Thoracic aorta (tissue), 2 donors: Measurements from ENCODE around the gene VPS39. TPM values are rescaled to one million over a fixed set of nuclear protein-coding genes. Genes with fewer than 3 reads are reported as not detected.

Experiments used
- ATAC-seq: fragments of 150-250 bp; one replicate; pipeline ENCODE4 v1.8.0; 2017; ENCODE audit warnings: low read depth; ENCODE audit not compliant: insufficient number of reproducible peaks, low FRiP score
- DNase-seq: peaks from one replicate; pipeline ENCODE4 v3.0.0-alpha.2; 2020; ENCODE audit warnings: low spot score
- H3K27ac ChIP-seq, 2 donors: fragments of 200-600 bp; sonication (generic); 1 replicate in 1 of 2; 2 replicates in 1 of 2; pipeline ENCODE4 v1.5.1; 2016; ENCODE audit warnings: mild to moderate bottlenecking in 2 of 2, moderate library complexity in 2 of 2
- H3K27me3 ChIP-seq: fragments of 200-600 bp; sonication (generic); replicated peaks from 2 replicates; pipeline ENCODE4 v1.6.0; 2016; ENCODE audit warnings: mild to moderate bottlenecking; ENCODE audit not compliant: insufficient read depth
- H3K36me3 ChIP-seq: fragments of 200-600 bp; sonication (generic); one replicate; pipeline ENCODE4 v1.5.1; 2016
- H3K4me1 ChIP-seq, 2 donors: fragments of 200-600 bp; sonication (generic); 1 replicate in 1 of 2; 2 replicates in 1 of 2; pipeline versions ENCODE4 v1.5.1 to v1.6.0; 2016; ENCODE audit warnings: low read depth in 2 of 2, mild to moderate bottlenecking in 1 of 2; ENCODE audit not compliant: control insufficient read depth in 1 of 2
- H3K4me3 ChIP-seq: fragments of 200-600 bp; sonication (generic); 2 replicates; pipeline ENCODE4 v1.5.1; 2016; ENCODE audit warnings: mild to moderate bottlenecking
- H3K9me3 ChIP-seq: fragments of 200-600 bp; sonication (generic); 2 replicates; pipeline ENCODE4 v1.5.1; 2016
- CTCF ChIP-seq: fragments of 200-600 bp; sonication (generic); IDR thresholded peaks from one replicate; pipeline ENCODE4 v1.5.1; 2019; ENCODE audit warnings: antibody characterized with exemption
- total RNA-seq, 2 donors: library from RNA; depleted of rRNA; stranded (reverse); fragments of >200 nt; gene quantifications; one replicate each; pipeline versions ENCODE4 v1.1.0 to v1.2.3, GENCODE V29; 2016

Gene VPS39
- total RNA-seq, 2 donors from 2014 or later, result 89.9 to 156 TPM

GRCh38 chr15:42191610-42192346 is 16.3 kb downstream of the VPS39 start:
- no peak overlapping the region for H3K27ac ChIP-seq
- TF ChIP-seq CTCF, result no peak
- peaks cover 35% of the 10 kb centered on the region for H3K36me3 ChIP-seq
- ATAC-seq (no peak), DNase-seq (no peak)
- no peaks in the 10 kb centered on the region for H3K9me3 ChIP-seq
- no peaks in the 10 kb centered on the region for H3K27me3 ChIP-seq
- no peaks in the 10 kb centered on the region for H3K4me1 ChIP-seq
- no peak overlapping the region for H3K4me3 ChIP-seq

GRCh38 chr15:42190370-42190769 is 17.7 kb downstream of the VPS39 start:
- Histone ChIP-seq H3K4me1 (no peaks in the 10 kb centered on the region), H3K27me3 (no peaks in the 10 kb centered on the region), H3K36me3 (peaks cover 46% of the 10 kb centered on the region), H3K9me3 (no peaks in the 10 kb centered on the region), H3K27ac (no peak overlapping the region), H3K4me3 (no peak overlapping the region)
- no peak for DNase-seq
- no peak for ATAC-seq
- no peak for TF ChIP-seq CTCF

- TF ChIP-seq CTCF, result no peak
- Histone ChIP-seq H3K27ac (no peak overlapping the region), H3K4me1 (no peaks in the 10 kb centered on the region), H3K27me3 (no peaks in the 10 kb centered on the region), H3K9me3 (no peaks in the 10 kb centered on the region), H3K36me3 (peaks cover 68% of the 10 kb centered on the region), H3K4me3 (no peak overlapping the region)
- DNase-seq, result no peak
- no peak for ATAC-seq
These were observed 22.3 kb downstream of the VPS39 start for GRCh38 chr15:42185801-42186200.

- DNase-seq, result no peak
- Histone ChIP-seq H3K9me3 (no peaks in the 10 kb centered on the region), H3K4me3 (no peak overlapping the region), H3K36me3 (peaks cover 58% of the 10 kb centered on the region), H3K27me3 (no peaks in the 10 kb centered on the region), H3K27ac (no peak overlapping the region), H3K4me1 (no peaks in the 10 kb centered on the region)
- no peak for ATAC-seq
- TF ChIP-seq CTCF, result no peak
These were observed 23.4 kb downstream of the VPS39 start for GRCh38 chr15:42184736-42185135.

GRCh38 chr15:42184296-42184695 is 23.8 kb downstream of the VPS39 start:
- no peak for ATAC-seq
- TF ChIP-seq CTCF, result no peak
- H3K36me3 ChIP-seq, result peaks cover 58% of the 10 kb centered on the region

More at GRCh38 chr15:42184296-42184695, 23.8 kb downstream of the VPS39 start:
- DNase-seq, result no peak
- Histone ChIP-seq H3K27me3 (no peaks in the 10 kb centered on the region), H3K4me1 (no peaks in the 10 kb centered on the region), H3K27ac (no peak overlapping the region), H3K4me3 (no peak overlapping the region), H3K9me3 (no peaks in the 10 kb centered on the region)
